PFSK-1 (cell line): ENCODE measurements around the gene PLSCR1.

Experiments
- FOXP2 ChIP-seq: optimal IDR thresholded peaks from 2 replicates; pipeline ENCODE3; 2011; ENCODE audit warnings: borderline replicate concordance, control low read depth, inconsistent platforms; ENCODE audit not compliant: insufficient read depth; ENCODE audit errors: extremely low read length, extremely low read depth
- POLR2AphosphoS5 ChIP-seq: IDR thresholded peaks from 2 replicates; pipeline ENCODE4 v1.6.1; 2012; ENCODE audit warnings: low read depth, mild to moderate bottlenecking, control low read depth, low read length, moderate library complexity
- REST ChIP-seq, 2 experiments: IDR thresholded peaks; 2 replicates each; pipeline versions ENCODE4 v1.6.1 to v1.8.0; 2011 to 2012; ENCODE audit warnings: low read depth in 2 of 2, low read length in 2 of 2, control low read depth in 1 of 2, inconsistent platforms in 1 of 2, mild to moderate bottlenecking in 1 of 2, moderate library complexity in 1 of 2; ENCODE audit not compliant: insufficient read depth in 1 of 2
- SIN3A ChIP-seq: IDR thresholded peaks from 2 replicates; pipeline ENCODE4 v1.6.1; 2012; ENCODE audit warnings: mild to moderate bottlenecking, low read length, moderate library complexity, borderline replicate concordance; ENCODE audit not compliant: insufficient read depth
- TAF1 ChIP-seq: IDR thresholded peaks from 2 replicates; pipeline ENCODE4 v1.6.1; 2012; ENCODE audit warnings: low read length, control low read depth, borderline replicate concordance; ENCODE audit not compliant: insufficient read depth

Gene PLSCR1

DNA sequence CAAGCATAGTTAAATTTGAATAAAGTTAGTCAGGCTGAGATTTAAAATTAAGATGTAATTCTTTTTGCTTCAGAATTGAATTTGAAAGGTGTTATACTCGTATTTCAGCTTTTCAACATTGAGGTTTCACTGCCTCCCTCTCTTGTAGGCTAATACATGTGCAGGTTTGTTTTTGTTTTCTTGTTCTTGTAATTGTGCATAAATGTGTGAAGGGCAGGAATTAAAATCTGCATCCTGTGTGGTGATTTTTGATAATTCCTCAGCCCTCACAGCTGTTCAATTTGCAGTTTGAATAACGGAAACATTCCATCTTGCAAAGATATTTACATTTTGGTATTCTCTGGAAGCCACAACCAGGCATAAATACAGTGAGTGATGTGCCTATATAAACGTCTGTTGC is 24.9 kb upstream of the PLSCR1 start:
- TF ChIP-seq FOXP2 (no peak), SIN3A (no peak)

- TF ChIP-seq TAF1 (no peak), SIN3A (no peak), REST (IDR thresholded peaks at IDR 0.05; ENCODE audit: insufficient read depth in 1 of 2, low read depth in 2 of 2, low read length in 2 of 2) (no peak), POLR2AphosphoS5 (no peak), FOXP2 (no peak)
Measured at GRCh38 chr3:146566138-146566537, 21.7 kb upstream of the PLSCR1 start.

DNA sequence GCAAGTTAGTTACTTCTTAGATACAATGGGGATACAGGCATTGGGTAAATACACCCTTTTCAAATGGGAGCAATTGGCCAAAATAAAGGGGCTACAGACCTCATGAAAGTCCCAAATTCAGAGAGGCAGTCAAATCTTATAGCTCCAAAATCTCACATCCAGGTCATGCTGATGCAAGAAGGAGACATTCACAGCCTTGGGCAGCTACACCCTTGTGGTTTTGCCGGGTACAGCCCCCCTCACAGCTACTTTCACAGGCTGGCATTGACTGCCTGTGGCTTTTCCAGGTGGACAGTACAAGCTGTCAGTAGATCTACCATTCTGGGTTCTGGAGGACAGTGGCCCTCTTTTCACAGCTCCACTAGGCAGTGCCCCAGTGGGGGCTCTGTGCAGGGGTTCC is 17.5 kb upstream of the PLSCR1 start:
- TF ChIP-seq POLR2AphosphoS5 (no peak), FOXP2 (no peak), SIN3A (no peak), TAF1 (no peak), REST (IDR thresholded peaks at IDR 0.05; ENCODE audit: insufficient read depth in 1 of 2, low read depth in 2 of 2, low read length in 2 of 2) (no peak)

- TF ChIP-seq FOXP2 (no peak), TAF1 (no peak), REST (IDR thresholded peaks at IDR 0.05; ENCODE audit: insufficient read depth in 1 of 2, low read depth in 2 of 2, low read length in 2 of 2) (no peak), POLR2AphosphoS5 (no peak)
Measured at GRCh38 chr3:146561463-146561862, 17.1 kb upstream of the PLSCR1 start.

- TF ChIP-seq POLR2AphosphoS5: no peak
- TF ChIP-seq SIN3A: no peak
- no peak for TF ChIP-seq REST (IDR thresholded peaks at IDR 0.05; ENCODE audit: insufficient read depth in 1 of 2, low read depth in 2 of 2, low read length in 2 of 2)
- no peak for TF ChIP-seq FOXP2
- TF ChIP-seq TAF1: no peak
Measured at GRCh38 chr3:146560678-146561077, 16.3 kb upstream of the PLSCR1 start.
